Small intestine (tissue), 7 donors: ENCODE data around the gene DDX56. TPM values are rescaled to one million over a fixed set of nuclear protein-coding genes. Genes with fewer than 3 reads are reported as not detected.

Source experiments
- DNase-seq, 2 donors: peaks; one replicate each; pipeline versions ENCODE4 v3.0.0 to v3.0.0-alpha.2; 2013
- FAIRE-seq: peaks from 2 replicates; lab custom pipeline; 2012; peaks lifted over from hg19 to GRCh38; lab: Jason Lieb, UNC
- H3K27ac ChIP-seq, 3 donors: one replicate each; pipeline ENCODE4 v1.5.1; 2013; ENCODE audit warnings: low read length in 2 of 3, mild to moderate bottlenecking in 2 of 3, control low read depth in 1 of 3, inconsistent platforms in 1 of 3, low read depth in 1 of 3, moderate library complexity in 1 of 3
- H3K27me3 ChIP-seq, 3 donors: one replicate each; pipeline ENCODE4 v1.6.1; 2013; ENCODE audit warnings: low read length in 3 of 3, inconsistent platforms in 1 of 3; ENCODE audit not compliant: control insufficient read depth in 3 of 3, insufficient read depth in 3 of 3
- H3K36me3 ChIP-seq, 3 donors: one replicate each; pipeline ENCODE4 v1.6.1; 2013; ENCODE audit warnings: low read length in 3 of 3, inconsistent platforms in 1 of 3, low read depth in 1 of 3, mild to moderate bottlenecking in 1 of 3, moderate library complexity in 1 of 3; ENCODE audit not compliant: control insufficient read depth in 3 of 3, insufficient read depth in 2 of 3
- H3K4me1 ChIP-seq, 3 donors: one replicate each; pipeline ENCODE4 v1.6.1; 2013; ENCODE audit warnings: low read length in 2 of 3, inconsistent platforms in 1 of 3, low read depth in 1 of 3, mild to moderate bottlenecking in 1 of 3, moderate library complexity in 1 of 3; ENCODE audit not compliant: control insufficient read depth in 3 of 3, insufficient read depth in 2 of 3
- H3K4me3 ChIP-seq, 3 donors: one replicate each; pipeline ENCODE4 v1.5.1; 2013; ENCODE audit warnings: low read length in 3 of 3, control low read depth in 1 of 3, inconsistent platforms in 1 of 3, low read depth in 1 of 3, mild to moderate bottlenecking in 1 of 3, moderate library complexity in 1 of 3
- H3K9me3 ChIP-seq, 2 donors: one replicate each; pipeline ENCODE4 v1.6.1; 2013; ENCODE audit warnings: low read depth in 1 of 2, low read length in 1 of 2; ENCODE audit not compliant: control insufficient read depth in 2 of 2, insufficient read depth in 1 of 2
- WGBS, 3 donors: extraction: QIAGEN DNeasy Blood & Tissue Kit; methylation state at CpG; one replicate each; pipeline ENCODE4 v1.1.7; 2013; 5-methylcytosine and 5-hydroxymethylcytosine counted together
- polyA plus RNA-seq, 4 donors: library from polyadenylated mRNA; stranded (reverse) in 3 of 4; unstranded in 1 of 4; fragments of 200-250 nt in 3 of 4; fragments of 120-200 nt in 1 of 4; gene quantifications; one replicate each; pipeline versions ENCODE4 v1.2.1 to v1.2.3, GENCODE V29; 2013
- donor health status: healthy with polysubstance abuse.
- donor health status: control.
- donor health status: control.
- donor health status: Bipolar disorder and iron deficiency.
- donor health status: healthy.

The DDX56 gene
- polyA plus RNA-seq, 4 donors, result 62.2 to 359 (median 207) TPM

DNA sequence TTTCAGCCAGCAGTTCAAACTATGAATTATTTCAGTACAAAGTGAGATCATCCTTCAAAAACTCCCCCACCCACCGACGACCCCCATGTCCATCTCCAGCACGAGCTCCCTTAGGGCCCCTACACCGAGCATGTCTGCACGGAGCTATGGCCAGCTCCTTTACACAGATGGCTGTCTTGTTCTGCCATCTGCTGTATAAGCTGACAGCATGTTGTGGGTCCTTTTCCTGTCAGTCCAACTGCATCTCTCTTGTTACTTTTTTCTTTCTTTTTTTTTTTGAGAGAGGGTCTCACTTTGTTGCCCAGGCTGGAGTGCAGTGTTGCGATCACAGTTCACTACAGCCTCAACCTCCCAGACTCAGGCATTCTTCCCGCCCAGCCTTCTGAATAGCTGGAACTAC is 54.2 kb downstream of the DDX56 start:
- no peak for FAIRE-seq
- H3K36me3 ChIP-seq, result peaks cover 0 to 82% (median 27%) of the 10 kb centered on the region in 3 donors
- WGBS, 3 donors, result 77 to 84% (median 81%) methylated on average over 7 of the region's 7 CpGs

GRCh38 chr7:44518761-44519160 is 54.9 kb downstream of the DDX56 start:
- no peak for DNase-seq
- Histone ChIP-seq H3K27ac (no peak overlapping the region), H3K4me1 (no peaks in the 10 kb centered on the region), H3K4me3 (no peak overlapping the region), H3K27me3 (no peaks in the 10 kb centered on the region), H3K9me3 (no peaks in the 10 kb centered on the region), H3K36me3 (peaks cover 0 to 88% (median 32%) of the 10 kb centered on the region in 3 donors)
- no peak for FAIRE-seq
- WGBS, 3 donors, result 82 to 92% (median 89%) methylated on average over 3 of the region's 3 CpGs

More for the DNA sequence above, 54.2 kb downstream of the DDX56 start:
- H3K9me3 ChIP-seq, result peaks cover 0 to 6% of the 10 kb centered on the region in 2 donors
- H3K4me1 ChIP-seq, result no peaks in the 10 kb centered on the region
- H3K4me3 ChIP-seq, result no peak overlapping the region
- no peaks in the 10 kb centered on the region for H3K27me3 ChIP-seq
- DNase-seq, result no peak
- no peak overlapping the region for H3K27ac ChIP-seq

- Histone ChIP-seq H3K27ac (no peak overlapping the region), H3K27me3 (no peaks in the 10 kb centered on the region), H3K36me3 (peaks cover 0 to 90% (median 31%) of the 10 kb centered on the region in 3 donors), H3K4me1 (no peaks in the 10 kb centered on the region), H3K4me3 (no peak overlapping the region), H3K9me3 (no peaks in the 10 kb centered on the region)
- no peak for DNase-seq
- no peak for FAIRE-seq
- WGBS, 3 donors, result 81 to 94% (median 88%) methylated on average over 8 of the region's 8 CpGs
Measured at GRCh38 chr7:44517175-44517574, 56.5 kb downstream of the DDX56 start.

Other genes with a start within 250 kb of the DDX56 start
- gene CAMK2B, start 248.3 kb downstream of the DDX56 start, polyA plus RNA-seq, result 1 to 10 TPM; 1.3 to 1.8 (median 1.5) TPM
- 10 to 100 TPM; 13.4 to 67.0 (median 25.6) TPM for gene NUDCD3, start 83.2 kb downstream of the DDX56 start, polyA plus RNA-seq
- 100 to 1,000 TPM in 1 of 4 donors, 10 to 100 TPM in 3; 39.9 to 108 (median 57.3) TPM for gene NPC1L1, start 32.6 kb downstream of the DDX56 start, polyA plus RNA-seq
- gene TMED4, start 8.3 kb upstream of the DDX56 start, polyA plus RNA-seq, result 100 to 1,000 TPM in 1 of 4 donors, 10 to 100 TPM in 3; 64.8 to 166 (median 80.0) TPM
- 100 to 1,000 TPM in 2 of 4 donors, 10 to 100 TPM in 2; 66.8 to 136 (median 112) TPM for gene OGDH, start 32.7 kb upstream of the DDX56 start, polyA plus RNA-seq
- 10 to 100 TPM; 18.9 to 75.2 (median 37.6) TPM for gene ZMIZ2, start 174.9 kb upstream of the DDX56 start, polyA plus RNA-seq
- gene PPIA, start 222.8 kb upstream of the DDX56 start, polyA plus RNA-seq, result 1,000 to 10,000 TPM; 1,389 to 4,480 (median 2,811) TPM